ENCODE data around the gene TEX35.
"Not testable (repeated sequence)": the region's sequence is repeated elsewhere in the genome, so short reads cannot be mapped to it uniquely, and the experiment has no call there.

TEX35 gene

DNA sequence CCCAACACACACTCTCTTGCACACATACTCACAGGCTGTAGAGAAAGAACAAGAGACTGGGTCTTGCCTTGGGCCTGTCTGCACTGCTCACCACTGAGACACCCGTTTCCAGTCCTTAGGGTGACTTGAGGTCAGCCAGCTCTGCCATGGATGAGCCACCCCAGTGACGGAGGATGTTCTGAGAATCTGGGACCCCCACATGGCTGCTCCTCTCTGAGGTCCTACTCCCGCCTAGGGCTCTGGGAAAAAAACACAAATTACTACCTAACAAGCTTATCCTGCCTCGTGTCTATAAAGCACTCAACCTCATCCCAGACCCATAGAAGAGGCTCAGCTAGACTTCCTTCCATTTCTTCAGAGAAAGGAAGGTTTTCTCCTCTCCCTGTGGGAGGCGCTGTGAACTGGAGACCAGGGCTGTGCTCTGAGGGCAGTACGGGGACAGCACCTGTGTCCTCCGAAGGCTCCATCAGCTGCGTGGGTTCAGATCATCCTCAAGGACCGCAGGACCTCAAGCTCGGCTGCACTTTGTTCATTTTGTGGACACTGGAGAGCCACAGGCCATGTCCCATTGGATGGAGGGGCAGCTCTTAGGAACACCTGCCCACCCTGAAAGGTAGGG is 11.9 kb upstream of the TEX35 start:
- H3K9me3 ChIP-seq (ENCODE audit: severe bottlenecking), result no peaks in the 10 kb centered on the region
- DNase-seq (ENCODE audit: low spot score) (no peak), ATAC-seq (ENCODE audit: low read depth) (no peak)
- no peaks in the 10 kb centered on the region for H3K36me3 ChIP-seq (ENCODE audit: low read depth)
- H3K27me3 ChIP-seq (ENCODE audit: insufficient read depth, poor library complexity, severe bottlenecking), result no peaks in the 10 kb centered on the region
- TF ChIP-seq, protein P1, sequence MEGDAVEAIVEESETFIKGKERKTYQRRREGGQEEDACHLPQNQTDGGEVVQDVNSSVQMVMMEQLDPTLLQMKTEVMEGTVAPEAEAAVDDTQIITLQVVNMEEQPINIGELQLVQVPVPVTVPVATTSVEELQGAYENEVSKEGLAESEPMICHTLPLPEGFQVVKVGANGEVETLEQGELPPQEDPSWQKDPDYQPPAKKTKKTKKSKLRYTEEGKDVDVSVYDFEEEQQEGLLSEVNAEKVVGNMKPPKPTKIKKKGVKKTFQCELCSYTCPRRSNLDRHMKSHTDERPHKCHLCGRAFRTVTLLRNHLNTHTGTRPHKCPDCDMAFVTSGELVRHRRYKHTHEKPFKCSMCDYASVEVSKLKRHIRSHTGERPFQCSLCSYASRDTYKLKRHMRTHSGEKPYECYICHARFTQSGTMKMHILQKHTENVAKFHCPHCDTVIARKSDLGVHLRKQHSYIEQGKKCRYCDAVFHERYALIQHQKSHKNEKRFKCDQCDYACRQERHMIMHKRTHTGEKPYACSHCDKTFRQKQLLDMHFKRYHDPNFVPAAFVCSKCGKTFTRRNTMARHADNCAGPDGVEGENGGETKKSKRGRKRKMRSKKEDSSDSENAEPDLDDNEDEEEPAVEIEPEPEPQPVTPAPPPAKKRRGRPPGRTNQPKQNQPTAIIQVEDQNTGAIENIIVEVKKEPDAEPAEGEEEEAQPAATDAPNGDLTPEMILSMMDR (IDR thresholded peaks at IDR 0.05; ENCODE audit: poor library complexity, severe bottlenecking), result no peak
- H3K4me1 ChIP-seq (ENCODE audit: insufficient read depth, poor library complexity, severe bottlenecking), result no peaks in the 10 kb centered on the region
- H3K4me3 ChIP-seq (ENCODE audit: severe bottlenecking), result no peak overlapping the region
- H3K27ac ChIP-seq (ENCODE audit: poor library complexity, severe bottlenecking), result no peak overlapping the region

DNA sequence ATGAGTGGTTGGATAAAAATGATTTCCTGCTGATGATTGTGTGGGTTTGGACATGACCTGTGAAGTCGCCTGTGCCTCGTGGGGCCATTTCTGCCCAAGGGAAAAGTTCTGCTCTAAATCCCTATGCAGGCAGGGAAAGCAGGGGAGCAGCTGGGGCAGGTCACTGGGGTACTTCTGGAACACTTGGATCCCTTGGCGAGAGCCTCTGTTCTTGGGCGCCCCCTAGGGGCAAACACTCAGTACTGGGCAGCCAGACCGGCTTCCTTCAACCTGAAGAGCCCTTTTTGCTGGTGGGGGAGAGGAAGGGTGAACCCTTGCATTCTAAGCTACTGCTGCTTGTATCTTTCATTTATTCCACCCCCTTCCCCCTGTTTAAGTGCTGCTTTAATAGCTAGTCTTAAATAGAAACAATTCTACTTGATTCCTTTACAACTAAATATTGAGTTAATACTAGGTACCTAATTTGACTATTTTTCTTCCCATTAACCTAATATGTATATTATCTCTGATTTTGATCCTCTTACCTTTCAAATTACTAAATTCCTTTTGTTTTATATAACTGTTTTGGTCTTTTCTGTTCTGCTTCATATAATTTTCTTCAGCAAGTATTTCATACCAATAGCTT is 11.1 kb upstream of the TEX35 start:
- no peak overlapping the region for H3K27ac ChIP-seq (ENCODE audit: poor library complexity, severe bottlenecking)
- no peaks in the 10 kb centered on the region for H3K27me3 ChIP-seq (ENCODE audit: insufficient read depth, poor library complexity, severe bottlenecking)
- DNase-seq (ENCODE audit: low spot score) (no peak), ATAC-seq (ENCODE audit: low read depth) (peak; percentile 82)
- H3K9me3 ChIP-seq (ENCODE audit: severe bottlenecking), result no peaks in the 10 kb centered on the region
- no peak overlapping the region for H3K4me3 ChIP-seq (ENCODE audit: severe bottlenecking)
- TF ChIP-seq, protein P1 (IDR thresholded peaks at IDR 0.05; ENCODE audit: poor library complexity, severe bottlenecking), result peak; percentile 92
- no peaks in the 10 kb centered on the region for H3K36me3 ChIP-seq (ENCODE audit: low read depth)
- H3K4me1 ChIP-seq (ENCODE audit: insufficient read depth, poor library complexity, severe bottlenecking), result no peaks in the 10 kb centered on the region

DNA sequence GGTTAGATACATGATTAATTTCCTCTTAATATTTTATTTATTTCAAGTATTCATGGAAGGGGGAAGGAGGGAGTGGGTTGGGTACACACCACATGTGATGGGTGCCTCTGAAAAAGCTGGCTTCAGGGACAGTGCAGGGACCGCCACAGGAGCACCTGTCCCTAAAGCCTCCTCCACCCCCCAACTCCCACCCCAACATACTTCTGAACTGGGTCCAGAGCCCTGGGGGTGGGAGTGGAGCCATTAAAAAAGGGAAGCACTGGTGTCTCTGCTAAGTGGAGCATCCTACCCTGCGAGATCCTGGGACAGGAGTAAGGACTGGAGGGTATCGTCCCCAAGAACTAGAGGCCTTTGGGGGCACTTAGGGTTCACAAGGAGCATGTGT is 10.6 kb upstream of the TEX35 start:
- Histone ChIP-seq H3K4me1 (ENCODE audit: insufficient read depth, poor library complexity, severe bottlenecking) (no peaks in the 10 kb centered on the region), H3K27me3 (ENCODE audit: insufficient read depth, poor library complexity, severe bottlenecking) (no peaks in the 10 kb centered on the region), H3K9me3 (ENCODE audit: severe bottlenecking) (no peaks in the 10 kb centered on the region), H3K36me3 (ENCODE audit: low read depth) (no peaks in the 10 kb centered on the region), H3K4me3 (ENCODE audit: severe bottlenecking) (no peak overlapping the region), H3K27ac (ENCODE audit: poor library complexity, severe bottlenecking) (no peak overlapping the region)
- TF ChIP-seq, protein P1 (IDR thresholded peaks at IDR 0.05; ENCODE audit: poor library complexity, severe bottlenecking), result no peak
- DNase-seq (ENCODE audit: low spot score) (no peak), ATAC-seq (ENCODE audit: low read depth) (no peak)

DNA sequence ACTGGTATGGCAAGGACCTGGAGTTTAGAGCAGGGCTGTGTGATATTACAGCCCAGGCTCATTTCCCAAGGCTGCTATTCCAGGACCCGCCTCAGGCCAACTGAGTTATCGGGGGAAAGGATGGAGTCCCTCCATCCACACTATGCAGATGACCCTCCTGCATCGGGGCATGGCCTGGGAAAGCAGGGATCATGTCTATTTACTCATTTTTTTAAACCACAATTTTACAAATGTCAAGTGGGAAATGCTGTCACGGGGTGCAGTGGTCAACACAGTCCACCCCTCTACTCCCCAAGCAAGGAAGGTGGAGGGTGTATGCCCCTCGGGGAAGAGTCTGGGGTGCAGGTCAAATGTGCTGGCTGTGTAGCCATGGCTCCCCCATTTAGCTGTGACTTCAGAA is 10.1 kb upstream of the TEX35 start:
- Histone ChIP-seq H3K27ac (ENCODE audit: poor library complexity, severe bottlenecking) (no peak overlapping the region), H3K9me3 (ENCODE audit: severe bottlenecking) (no peaks in the 10 kb centered on the region), H3K4me1 (ENCODE audit: insufficient read depth, poor library complexity, severe bottlenecking) (no peaks in the 10 kb centered on the region), H3K4me3 (ENCODE audit: severe bottlenecking) (no peak overlapping the region), H3K27me3 (ENCODE audit: insufficient read depth, poor library complexity, severe bottlenecking) (no peaks in the 10 kb centered on the region), H3K36me3 (ENCODE audit: low read depth) (no peaks in the 10 kb centered on the region)
- no peak for ATAC-seq (ENCODE audit: low read depth)
- TF ChIP-seq, protein P1 (IDR thresholded peaks at IDR 0.05; ENCODE audit: poor library complexity, severe bottlenecking), result no peak
- DNase-seq (ENCODE audit: low spot score), result no peak

DNA sequence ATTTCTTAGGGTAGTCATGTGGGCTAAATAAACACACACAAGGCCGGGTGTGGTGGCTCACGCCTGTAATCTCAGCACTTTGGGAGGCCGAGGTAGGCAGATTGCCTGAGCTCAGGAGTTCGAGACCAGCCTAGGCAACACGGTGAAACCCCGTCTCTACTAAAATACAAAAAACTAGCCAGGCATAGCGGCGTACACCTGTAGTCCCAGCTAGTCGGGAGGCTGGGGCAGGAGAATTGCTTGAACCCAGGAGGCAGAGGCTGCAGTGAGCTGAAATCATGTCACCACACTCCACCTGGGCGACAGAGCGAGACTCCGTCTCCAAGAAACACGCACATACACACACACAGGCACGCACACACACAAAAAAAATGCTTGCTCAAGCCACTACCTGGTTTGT is 9.6 kb upstream of the TEX35 start:
- not testable (repeated sequence) for H3K27ac ChIP-seq (ENCODE audit: poor library complexity, severe bottlenecking); DNase-seq (ENCODE audit: low spot score); H3K27me3 ChIP-seq (ENCODE audit: insufficient read depth, poor library complexity, severe bottlenecking); H3K4me3 ChIP-seq (ENCODE audit: severe bottlenecking); H3K4me1 ChIP-seq (ENCODE audit: insufficient read depth, poor library complexity, severe bottlenecking); H3K9me3 ChIP-seq (ENCODE audit: severe bottlenecking); H3K36me3 ChIP-seq (ENCODE audit: low read depth); ATAC-seq (ENCODE audit: low read depth)
